Activated CD4-positive, alpha-beta T cell treated with anti-CD3 and anti-CD28 coated beads, Interleukin-2, amount 10 ng/mL, durations not matched to agents 7 days and 5 days (primary cell): Measurements from ENCODE around the gene LIN7A. TPM values are rescaled to one million over a fixed set of nuclear protein-coding genes. Genes with fewer than 3 reads are reported as not detected.
"Not testable (repeated sequence)": the region's sequence is repeated elsewhere in the genome, so short reads cannot be mapped to it uniquely, and the experiment has no call there.

Experiments
- CTCF ChIA-PET: fragments of 350-600 bp; sonication (Branson Sonifier 250); formaldehyde crosslinking; loops from one replicate; lab custom pipeline; 2021; ENCODE audit warnings: antibody characterized with exemption; lab: Charles Lee
- POLR2A ChIA-PET: fragments of 350-600 bp; sonication (Branson Sonifier 250); formaldehyde crosslinking; loops from one replicate; lab custom pipeline; 2021; ENCODE audit warnings: antibody characterized with exemption; lab: Charles Lee
- DNase-seq: peaks from one replicate; pipeline ENCODE4 v3.0.0-alpha.2; 2020
- H3K27ac Mint-ChIP-seq: one replicate; pipeline ENCODE4 v1.8.0; 2021; ENCODE audit warnings: mild to moderate bottlenecking, moderate library complexity, mixed read lengths
- H3K27me3 Mint-ChIP-seq: one replicate; pipeline ENCODE4 v1.8.0; 2021; ENCODE audit warnings: mixed read lengths
- H3K36me3 Mint-ChIP-seq: one replicate; pipeline ENCODE4 v1.8.0; 2021; ENCODE audit warnings: low read depth, mixed read lengths
- H3K4me1 Mint-ChIP-seq: one replicate; pipeline ENCODE4 v1.8.0; 2021; ENCODE audit warnings: mixed read lengths
- H3K4me3 Mint-ChIP-seq: one replicate; pipeline ENCODE4 v1.8.0; 2021; ENCODE audit warnings: mild to moderate bottlenecking, moderate library complexity, mixed read lengths
- H3K9me3 Mint-ChIP-seq: one replicate; pipeline ENCODE4 v1.8.0; 2021; ENCODE audit warnings: mixed read lengths
- total RNA-seq, 2 experiments: library from RNA; stranded (reverse); gene quantifications; one replicate each; pipeline ENCODE4 v1.2.3, GENCODE V29; 2021

The LIN7A gene
- total RNA-seq, 2 experiments from 2014 or later = not detected

GRCh38 chr12:80902711-80903110 lies 35.0 kb downstream of the LIN7A start:
- Mint-ChIP-seq H3K27ac (no peak overlapping the region), H3K4me1 (no peaks in the 10 kb centered on the region), H3K4me3 (no peak overlapping the region), H3K27me3 (no peaks in the 10 kb centered on the region), H3K36me3 (no peaks in the 10 kb centered on the region), H3K9me3 (peaks cover 4% of the 10 kb centered on the region)
- CTCF ChIA-PET = interaction anchor here (0.7 kb wide), 1 partner anchor 13 kb away, joined by 3 read pairs; no protein-coding TSS in a partner anchor
- DNase-seq = no peak
- POLR2A ChIA-PET = no interaction called here

- no peak overlapping the region for H3K4me3 Mint-ChIP-seq
- H3K4me1 Mint-ChIP-seq = no peaks in the 10 kb centered on the region
- no peaks in the 10 kb centered on the region for H3K36me3 Mint-ChIP-seq
- ChIA-PET CTCF (no interaction called here), POLR2A (no interaction called here)
- peaks cover 4% of the 10 kb centered on the region for H3K9me3 Mint-ChIP-seq
- DNase-seq = no peak
- no peak overlapping the region for H3K27ac Mint-ChIP-seq
- no peaks in the 10 kb centered on the region for H3K27me3 Mint-ChIP-seq
These were observed 36.1 kb downstream of the LIN7A start for GRCh38 chr12:80901661-80902060.

GRCh38 chr12:80895240-80895639 lies 42.5 kb downstream of the LIN7A start:
- Mint-ChIP-seq H3K4me3 (no peak overlapping the region), H3K27me3 (no peaks in the 10 kb centered on the region), H3K36me3 (no peaks in the 10 kb centered on the region), H3K27ac (no peak overlapping the region), H3K9me3 (peaks cover 6% of the 10 kb centered on the region), H3K4me1 (no peaks in the 10 kb centered on the region)
- CTCF ChIA-PET = no interaction called here
- POLR2A ChIA-PET = no interaction called here
- DNase-seq = no peak

- Mint-ChIP-seq H3K4me3 (no peak overlapping the region), H3K27me3 (no peaks in the 10 kb centered on the region), H3K27ac (no peak overlapping the region), H3K9me3 (peaks cover 2% of the 10 kb centered on the region), H3K4me1 (no peaks in the 10 kb centered on the region), H3K36me3 (no peaks in the 10 kb centered on the region)
- POLR2A ChIA-PET = no interaction called here
- DNase-seq = no peak
- CTCF ChIA-PET = no interaction called here
These were observed 43.6 kb downstream of the LIN7A start for GRCh38 chr12:80894179-80894578.

GRCh38 chr12:80892597-80893445 lies 44.9 kb downstream of the LIN7A start:
- Mint-ChIP-seq H3K4me1 (no peaks in the 10 kb centered on the region), H3K9me3 (peaks cover 2% of the 10 kb centered on the region), H3K27ac (no peak overlapping the region), H3K4me3 (no peak overlapping the region), H3K36me3 (no peaks in the 10 kb centered on the region), H3K27me3 (no peaks in the 10 kb centered on the region)
- POLR2A ChIA-PET = no interaction called here
- CTCF ChIA-PET = no interaction called here
- no peak for DNase-seq

GRCh38 chr12:80884651-80885050 lies 53.1 kb downstream of the LIN7A start:
- ChIA-PET CTCF (no interaction called here), POLR2A (no interaction called here)
- H3K4me1 Mint-ChIP-seq = no peaks in the 10 kb centered on the region
- H3K4me3 Mint-ChIP-seq = no peak overlapping the region
- no peaks in the 10 kb centered on the region for H3K27me3 Mint-ChIP-seq
- no peaks in the 10 kb centered on the region for H3K36me3 Mint-ChIP-seq
- no peaks in the 10 kb centered on the region for H3K9me3 Mint-ChIP-seq
- DNase-seq = no peak
- no peak overlapping the region for H3K27ac Mint-ChIP-seq

GRCh38 chr12:80881106-80881505 lies 56.6 kb downstream of the LIN7A start:
- Mint-ChIP-seq H3K9me3 (peaks cover 3% of the 10 kb centered on the region), H3K27ac (no peak overlapping the region), H3K27me3 (no peaks in the 10 kb centered on the region), H3K36me3 (no peaks in the 10 kb centered on the region), H3K4me1 (no peaks in the 10 kb centered on the region), H3K4me3 (no peak overlapping the region)
- ChIA-PET CTCF (no interaction called here), POLR2A (no interaction called here)
- DNase-seq = no peak

- H3K9me3 Mint-ChIP-seq, H3K4me3 Mint-ChIP-seq, POLR2A ChIA-PET, CTCF ChIA-PET, H3K27me3 Mint-ChIP-seq, H3K36me3 Mint-ChIP-seq, H3K27ac Mint-ChIP-seq, H3K4me1 Mint-ChIP-seq, DNase-seq: not testable (repeated sequence)
These were observed 59.3 kb downstream of the LIN7A start for GRCh38 chr12:80878452-80878851.

- peaks cover 3% of the 10 kb centered on the region for H3K9me3 Mint-ChIP-seq
- H3K36me3 Mint-ChIP-seq = no peaks in the 10 kb centered on the region
- DNase-seq = no peak
- no peak overlapping the region for H3K4me3 Mint-ChIP-seq
- no peaks in the 10 kb centered on the region for H3K27me3 Mint-ChIP-seq
- CTCF ChIA-PET = no interaction called here
- no peaks in the 10 kb centered on the region for H3K4me1 Mint-ChIP-seq
- POLR2A ChIA-PET = no interaction called here
- H3K27ac Mint-ChIP-seq = no peak overlapping the region
These were observed 59.9 kb downstream of the LIN7A start for GRCh38 chr12:80877721-80878265.

GRCh38 chr12:80872053-80872452 lies 65.7 kb downstream of the LIN7A start:
- Mint-ChIP-seq H3K36me3 (no peaks in the 10 kb centered on the region), H3K27ac (no peak overlapping the region), H3K9me3 (no peaks in the 10 kb centered on the region), H3K4me1 (no peaks in the 10 kb centered on the region), H3K27me3 (no peaks in the 10 kb centered on the region), H3K4me3 (no peak overlapping the region)
- DNase-seq = no peak
- CTCF ChIA-PET = no interaction called here
- POLR2A ChIA-PET = no interaction called here

GRCh38 chr12:80869264-80869663 lies 68.5 kb downstream of the LIN7A start:
- no peak overlapping the region for H3K4me3 Mint-ChIP-seq
- ChIA-PET POLR2A (no interaction called here), CTCF (no interaction called here)
- no peaks in the 10 kb centered on the region for H3K4me1 Mint-ChIP-seq
- DNase-seq = no peak
- no peaks in the 10 kb centered on the region for H3K9me3 Mint-ChIP-seq
- no peak overlapping the region for H3K27ac Mint-ChIP-seq
- H3K27me3 Mint-ChIP-seq = no peaks in the 10 kb centered on the region
- H3K36me3 Mint-ChIP-seq = no peaks in the 10 kb centered on the region

- ChIA-PET POLR2A (no interaction called here), CTCF (no interaction called here)
- Mint-ChIP-seq H3K4me3 (no peak overlapping the region), H3K9me3 (no peaks in the 10 kb centered on the region), H3K27ac (no peak overlapping the region), H3K27me3 (no peaks in the 10 kb centered on the region), H3K36me3 (no peaks in the 10 kb centered on the region), H3K4me1 (no peaks in the 10 kb centered on the region)
- DNase-seq = no peak
These were observed 69.2 kb downstream of the LIN7A start for GRCh38 chr12:80868576-80868975.

- H3K9me3 Mint-ChIP-seq = no peaks in the 10 kb centered on the region
- no peaks in the 10 kb centered on the region for H3K4me1 Mint-ChIP-seq
- no peaks in the 10 kb centered on the region for H3K27me3 Mint-ChIP-seq
- ChIA-PET CTCF (no interaction called here), POLR2A (no interaction called here)
- no peaks in the 10 kb centered on the region for H3K36me3 Mint-ChIP-seq
- DNase-seq = no peak
- no peak overlapping the region for H3K4me3 Mint-ChIP-seq
- no peak overlapping the region for H3K27ac Mint-ChIP-seq
These were observed 69.8 kb downstream of the LIN7A start for GRCh38 chr12:80867941-80868340.
